Measurements from ENCODE around the gene LAG3.

LAG3 gene

DNA sequence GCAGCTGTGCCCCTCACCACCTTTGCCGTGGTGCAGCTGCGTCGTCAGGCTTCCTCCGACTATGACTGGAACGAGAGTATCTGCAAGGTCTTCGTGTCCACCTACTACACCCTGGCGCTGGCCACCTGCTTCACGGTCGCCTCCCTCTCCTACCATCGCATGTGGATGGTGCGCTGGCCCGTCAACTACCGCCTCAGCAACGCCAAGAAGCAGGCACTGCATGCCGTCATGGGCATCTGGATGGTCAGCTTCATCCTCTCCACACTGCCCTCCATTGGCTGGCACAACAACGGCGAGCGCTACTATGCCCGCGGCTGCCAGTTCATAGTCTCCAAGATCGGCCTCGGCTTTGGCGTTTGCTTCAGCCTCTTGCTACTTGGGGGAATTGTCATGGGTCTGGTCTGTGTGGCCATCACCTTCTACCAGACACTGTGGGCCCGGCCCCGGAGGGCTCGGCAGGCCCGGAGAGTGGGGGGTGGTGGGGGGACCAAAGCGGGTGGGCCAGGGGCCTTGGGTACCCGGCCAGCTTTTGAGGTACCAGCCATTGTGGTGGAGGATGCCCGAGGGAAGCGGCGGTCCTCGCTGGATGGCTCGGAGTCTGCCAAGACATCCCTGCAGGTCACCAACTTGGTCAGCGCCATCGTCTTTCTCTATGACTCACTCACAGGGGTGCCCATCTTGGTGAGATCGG, 51.9 kb downstream of the LAG3 start:
- Histone ChIP-seq H3K4me1 (ENCODE audit: insufficient read depth, poor library complexity, severe bottlenecking) (peaks cover 3% of the 10 kb centered on the region), H3K36me3 (ENCODE audit: low read depth) (no peaks in the 10 kb centered on the region), H3K27me3 (ENCODE audit: insufficient read depth, poor library complexity, severe bottlenecking) (peaks cover 20% of the 10 kb centered on the region), H3K4me3 (ENCODE audit: severe bottlenecking) (no peak overlapping the region), H3K27ac (ENCODE audit: poor library complexity, severe bottlenecking) (no peak overlapping the region), H3K9me3 (ENCODE audit: severe bottlenecking) (no peaks in the 10 kb centered on the region)
- TF ChIP-seq, protein P1, sequence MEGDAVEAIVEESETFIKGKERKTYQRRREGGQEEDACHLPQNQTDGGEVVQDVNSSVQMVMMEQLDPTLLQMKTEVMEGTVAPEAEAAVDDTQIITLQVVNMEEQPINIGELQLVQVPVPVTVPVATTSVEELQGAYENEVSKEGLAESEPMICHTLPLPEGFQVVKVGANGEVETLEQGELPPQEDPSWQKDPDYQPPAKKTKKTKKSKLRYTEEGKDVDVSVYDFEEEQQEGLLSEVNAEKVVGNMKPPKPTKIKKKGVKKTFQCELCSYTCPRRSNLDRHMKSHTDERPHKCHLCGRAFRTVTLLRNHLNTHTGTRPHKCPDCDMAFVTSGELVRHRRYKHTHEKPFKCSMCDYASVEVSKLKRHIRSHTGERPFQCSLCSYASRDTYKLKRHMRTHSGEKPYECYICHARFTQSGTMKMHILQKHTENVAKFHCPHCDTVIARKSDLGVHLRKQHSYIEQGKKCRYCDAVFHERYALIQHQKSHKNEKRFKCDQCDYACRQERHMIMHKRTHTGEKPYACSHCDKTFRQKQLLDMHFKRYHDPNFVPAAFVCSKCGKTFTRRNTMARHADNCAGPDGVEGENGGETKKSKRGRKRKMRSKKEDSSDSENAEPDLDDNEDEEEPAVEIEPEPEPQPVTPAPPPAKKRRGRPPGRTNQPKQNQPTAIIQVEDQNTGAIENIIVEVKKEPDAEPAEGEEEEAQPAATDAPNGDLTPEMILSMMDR (IDR thresholded peaks at IDR 0.05; ENCODE audit: poor library complexity, severe bottlenecking) = no peak
- ATAC-seq (ENCODE audit: low read depth) (no peak), DNase-seq (ENCODE audit: low spot score) (no peak)

- H3K4me3 ChIP-seq (ENCODE audit: severe bottlenecking) = no peak overlapping the region
- peaks cover 1% of the 10 kb centered on the region; the same call in 1 of the 2 replicates for H3K36me3 ChIP-seq (ENCODE audit: low read depth)
- no peaks in the 10 kb centered on the region for H3K9me3 ChIP-seq (ENCODE audit: severe bottlenecking)
- H3K4me1 ChIP-seq (ENCODE audit: insufficient read depth, poor library complexity, severe bottlenecking) = peaks cover 3% of the 10 kb centered on the region
- no peak overlapping the region for H3K27ac ChIP-seq (ENCODE audit: poor library complexity, severe bottlenecking)
- H3K27me3 ChIP-seq (ENCODE audit: insufficient read depth, poor library complexity, severe bottlenecking) = peaks cover 20% of the 10 kb centered on the region
- TF ChIP-seq, protein P1 (IDR thresholded peaks at IDR 0.05; ENCODE audit: poor library complexity, severe bottlenecking) = no peak
- peak; percentile 30; the same call in 2 of the 3 replicates for ATAC-seq (ENCODE audit: low read depth)
- DNase-seq (ENCODE audit: low spot score) = no peak
These were observed 52.6 kb downstream of the LAG3 start for GRCh38 chr12:6824901-6825381.

- no peak overlapping the region for H3K4me3 ChIP-seq (ENCODE audit: severe bottlenecking)
- TF ChIP-seq, protein P1 (IDR thresholded peaks at IDR 0.05; ENCODE audit: poor library complexity, severe bottlenecking) = peak; percentile 87
- no peak for DNase-seq (ENCODE audit: low spot score)
- peaks cover 3% of the 10 kb centered on the region for H3K4me1 ChIP-seq (ENCODE audit: insufficient read depth, poor library complexity, severe bottlenecking)
- no peak overlapping the region for H3K27ac ChIP-seq (ENCODE audit: poor library complexity, severe bottlenecking)
- peaks cover 20% of the 10 kb centered on the region for H3K27me3 ChIP-seq (ENCODE audit: insufficient read depth, poor library complexity, severe bottlenecking)
- no peaks in the 10 kb centered on the region for H3K9me3 ChIP-seq (ENCODE audit: severe bottlenecking)
- ATAC-seq (ENCODE audit: low read depth) = peak; percentile 45
- H3K36me3 ChIP-seq (ENCODE audit: low read depth) = peaks cover 7% of the 10 kb centered on the region
These were observed 53.2 kb downstream of the LAG3 start for GRCh38 chr12:6825398-6826124.

DNA sequence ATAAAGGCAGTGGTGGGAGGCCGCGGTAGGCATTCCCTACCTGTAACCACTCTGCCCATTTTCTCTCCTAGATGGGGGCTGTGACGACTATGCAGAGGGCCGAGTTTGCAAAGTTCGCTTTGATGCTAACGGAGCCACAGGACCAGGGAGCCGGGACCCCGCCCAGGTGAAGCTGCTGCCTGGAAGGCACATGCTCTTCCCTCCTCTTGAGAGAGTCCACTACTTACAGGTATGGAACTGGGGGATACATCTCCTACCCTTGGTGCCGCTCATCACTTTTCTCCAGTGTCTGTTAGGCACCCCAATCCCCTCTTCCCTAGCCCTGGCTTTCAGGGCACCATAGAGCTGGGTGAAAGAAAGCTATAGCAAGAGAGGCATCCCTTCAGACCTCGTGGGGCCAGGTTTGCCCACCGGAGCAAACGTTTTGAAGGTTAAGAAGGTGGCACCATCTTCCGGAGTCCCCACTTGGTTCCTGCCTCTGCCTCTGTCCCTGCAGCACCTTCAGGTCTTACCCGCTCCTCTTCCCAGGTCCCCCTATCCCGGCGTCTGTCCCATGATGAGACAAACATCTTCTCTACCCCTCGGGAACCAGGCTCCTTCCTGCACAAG, 53.9 kb downstream of the LAG3 start:
- Histone ChIP-seq H3K9me3 (ENCODE audit: severe bottlenecking) (no peaks in the 10 kb centered on the region), H3K27me3 (ENCODE audit: insufficient read depth, poor library complexity, severe bottlenecking) (peaks cover 18% of the 10 kb centered on the region), H3K27ac (ENCODE audit: poor library complexity, severe bottlenecking) (no peak overlapping the region), H3K36me3 (ENCODE audit: low read depth) (peaks cover 10% of the 10 kb centered on the region), H3K4me3 (ENCODE audit: severe bottlenecking) (no peak overlapping the region), H3K4me1 (ENCODE audit: insufficient read depth, poor library complexity, severe bottlenecking) (peaks cover 3% of the 10 kb centered on the region)
- TF ChIP-seq, protein P1 (IDR thresholded peaks at IDR 0.05; ENCODE audit: poor library complexity, severe bottlenecking) = no peak
- ATAC-seq (ENCODE audit: low read depth) (no peak), DNase-seq (ENCODE audit: low spot score) (no peak)
